GM12892 (cell line): Measurements from ENCODE around the gene ARMH4.

Experiments used
- POLR2A ChIP-seq: IDR thresholded peaks from 2 replicates; pipeline ENCODE4 v1.6.1; 2011; ENCODE audit warnings: low read depth, low read length, control low read depth
- POLR2AphosphoS5 ChIP-seq: IDR thresholded peaks from 2 replicates; pipeline ENCODE4 v1.6.1; 2011; ENCODE audit warnings: low read depth, low read length, control low read depth
- TAF1 ChIP-seq: IDR thresholded peaks from 2 replicates; pipeline ENCODE4 v1.6.1; 2011; ENCODE audit warnings: low read depth, mild to moderate bottlenecking, control low read depth, low read length, borderline replicate concordance

GRCh38 chr14:58200846-58201245, 48.8 kb upstream of the ARMH4 start:
- TF ChIP-seq TAF1 (no peak), POLR2A (no peak), POLR2AphosphoS5 (no peak)
